Gastroesophageal sphincter (tissue), 4 donors: Measurements from ENCODE around the gene MRRF. TPM values are rescaled to one million over a fixed set of nuclear protein-coding genes. Genes with fewer than 3 reads are reported as not detected.
"Not testable (repeated sequence)": the region's sequence is repeated elsewhere in the genome, so short reads cannot be mapped to it uniquely, and the experiment has no call there.

Source experiments
- ATAC-seq: fragments of 150-250 bp; one replicate; pipeline ENCODE4 v1.9.1; 2016; ENCODE audit warnings: mild to moderate bottlenecking, moderate library complexity
- H3K27ac ChIP-seq, 4 donors: fragments of 200-600 bp; sonication (generic) in 3 of 4; 1 replicate in 3 of 4; 2 replicates in 1 of 4; pipeline ENCODE4 v1.5.1; 2016 to 2019
- H3K27me3 ChIP-seq: fragments of 200-600 bp; sonication (generic); one replicate; pipeline ENCODE4 v1.5.1; 2019
- H3K36me3 ChIP-seq, 2 donors: fragments of 200-600 bp; sonication (generic); one replicate each; pipeline ENCODE4 v1.5.1; 2019; ENCODE audit warnings: control low read depth in 1 of 2
- H3K4me1 ChIP-seq, 3 donors: fragments of 200-600 bp; sonication (generic); 1 replicate in 2 of 3; 2 replicates in 1 of 3; pipeline ENCODE4 v1.5.1; 2016 to 2019; ENCODE audit warnings: control low read depth in 2 of 3
- H3K4me3 ChIP-seq, 2 donors: fragments of 200-600 bp; sonication (generic); one replicate each; pipeline ENCODE4 v1.5.1; 2019; ENCODE audit warnings: mild to moderate bottlenecking in 1 of 2, moderate library complexity in 1 of 2
- H3K9me3 ChIP-seq, 3 donors: fragments of 200-600 bp; sonication (generic); one replicate each; pipeline ENCODE4 v1.5.1; 2017 to 2019; ENCODE audit warnings: control low read depth in 2 of 3
- EP300 ChIP-seq: sonication (generic); formaldehyde crosslinking; IDR thresholded peaks from one replicate; pipeline ENCODE4 v1.6.1; 2017; ENCODE audit warnings: antibody characterized with exemption, mild to moderate bottlenecking
- POLR2A ChIP-seq, 2 donors: fragments of 450-650 bp; IDR thresholded peaks; one replicate each; pipeline ENCODE4 v1.6.1; 2017; ENCODE audit warnings: antibody characterized with exemption in 2 of 2, mild to moderate bottlenecking in 2 of 2, moderate library complexity in 1 of 2
- POLR2AphosphoS5 ChIP-seq: sonication (generic); formaldehyde crosslinking; IDR thresholded peaks from one replicate; pipeline ENCODE4 v1.6.1; 2017; ENCODE audit warnings: antibody characterized with exemption
- WGBS, 2 donors: methylation state at CpG; one replicate each; pipeline ENCODE4 v1.1.5; 2018; ENCODE audit warnings: low coverage in 1 of 2; 5-methylcytosine and 5-hydroxymethylcytosine counted together
- total RNA-seq, 4 donors: library from RNA; depleted of rRNA; stranded (reverse); fragments of >200 nt; gene quantifications; one replicate each; pipeline ENCODE4 v1.1.0, GENCODE V29; 2016
- TF ChIP-seq, protein P1 (sequence below), 4 experiments: fragments of 200-600 bp in 2 of 4; fragments of 450-650 bp in 2 of 4; sonication (generic) in 1 of 4; IDR thresholded peaks; one replicate each; pipeline ENCODE4 v1.5.1; 2017 to 2019; ENCODE audit warnings: antibody characterized with exemption in 4 of 4, mild to moderate bottlenecking in 2 of 4, moderate library complexity in 2 of 4

The MRRF gene
- total RNA-seq, 4 donors from 2014 or later = 24.1 to 38.0 (median 29.7) TPM

GRCh38 chr9:122314165-122314564, 49.5 kb downstream of the MRRF start:
- Histone ChIP-seq H3K4me1 (peaks cover 0 to 14% (median 0%) of the 10 kb centered on the region in 3 donors), H3K27me3 (no peaks in the 10 kb centered on the region), H3K4me3 (no peak overlapping the region), H3K9me3 (no peaks in the 10 kb centered on the region), H3K27ac (no peak overlapping the region), H3K36me3 (peaks cover 5 to 41% of the 10 kb centered on the region in 2 donors)
- TF ChIP-seq EP300 (no peak), POLR2A (IDR thresholded peaks at IDR 0.05) (no peak), POLR2AphosphoS5 (no peak)
- TF ChIP-seq, protein P1, sequence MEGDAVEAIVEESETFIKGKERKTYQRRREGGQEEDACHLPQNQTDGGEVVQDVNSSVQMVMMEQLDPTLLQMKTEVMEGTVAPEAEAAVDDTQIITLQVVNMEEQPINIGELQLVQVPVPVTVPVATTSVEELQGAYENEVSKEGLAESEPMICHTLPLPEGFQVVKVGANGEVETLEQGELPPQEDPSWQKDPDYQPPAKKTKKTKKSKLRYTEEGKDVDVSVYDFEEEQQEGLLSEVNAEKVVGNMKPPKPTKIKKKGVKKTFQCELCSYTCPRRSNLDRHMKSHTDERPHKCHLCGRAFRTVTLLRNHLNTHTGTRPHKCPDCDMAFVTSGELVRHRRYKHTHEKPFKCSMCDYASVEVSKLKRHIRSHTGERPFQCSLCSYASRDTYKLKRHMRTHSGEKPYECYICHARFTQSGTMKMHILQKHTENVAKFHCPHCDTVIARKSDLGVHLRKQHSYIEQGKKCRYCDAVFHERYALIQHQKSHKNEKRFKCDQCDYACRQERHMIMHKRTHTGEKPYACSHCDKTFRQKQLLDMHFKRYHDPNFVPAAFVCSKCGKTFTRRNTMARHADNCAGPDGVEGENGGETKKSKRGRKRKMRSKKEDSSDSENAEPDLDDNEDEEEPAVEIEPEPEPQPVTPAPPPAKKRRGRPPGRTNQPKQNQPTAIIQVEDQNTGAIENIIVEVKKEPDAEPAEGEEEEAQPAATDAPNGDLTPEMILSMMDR (IDR thresholded peaks at IDR 0.05) = no peak
- no peak for ATAC-seq

- Histone ChIP-seq H3K4me1 (peaks cover 1 to 28% (median 4%) of the 10 kb centered on the region in 3 donors), H3K27ac (peak overlapping the region in 2 of 4 donors; percentile 18 to 33), H3K9me3 (no peaks in the 10 kb centered on the region), H3K4me3 (no peak overlapping the region), H3K27me3 (no peaks in the 10 kb centered on the region), H3K36me3 (peaks cover 5 to 35% of the 10 kb centered on the region in 2 donors)
- WGBS, 2 donors = 83 to 88% methylated on average over 2 of the region's 2 CpGs
- ATAC-seq = no peak
- TF ChIP-seq POLR2AphosphoS5 (no peak), POLR2A (IDR thresholded peaks at IDR 0.05) (no peak), EP300 (no peak)
- TF ChIP-seq, protein P1 (IDR thresholded peaks at IDR 0.05) = no peak
Measured at GRCh38 chr9:122315534-122315933, 50.9 kb downstream of the MRRF start.

GRCh38 chr9:122318284-122318683, 53.6 kb downstream of the MRRF start:
- H3K9me3 ChIP-seq = no peaks in the 10 kb centered on the region
- H3K4me3 ChIP-seq = peak overlapping the region in 1 of 2 donors; percentile 11
- no peaks in the 10 kb centered on the region for H3K27me3 ChIP-seq
- H3K4me1 ChIP-seq = peaks cover 2 to 55% (median 6%) of the 10 kb centered on the region in 3 donors
- ATAC-seq = peak; percentile 82
- TF ChIP-seq POLR2A (IDR thresholded peaks at IDR 0.05) (no peak), POLR2AphosphoS5 (peak; percentile 40)
- TF ChIP-seq, protein P1 (IDR thresholded peaks at IDR 0.05) = no peak
- WGBS, 2 donors = 25% methylated on average over 1 of the region's 3 CpGs; no CpG with 5 or more reads in 1 of the 2 donors
- peak overlapping the region; percentile 32 to 78 (median 70) for H3K27ac ChIP-seq
- peaks cover 3 to 36% of the 10 kb centered on the region in 2 donors for H3K36me3 ChIP-seq

DNA sequence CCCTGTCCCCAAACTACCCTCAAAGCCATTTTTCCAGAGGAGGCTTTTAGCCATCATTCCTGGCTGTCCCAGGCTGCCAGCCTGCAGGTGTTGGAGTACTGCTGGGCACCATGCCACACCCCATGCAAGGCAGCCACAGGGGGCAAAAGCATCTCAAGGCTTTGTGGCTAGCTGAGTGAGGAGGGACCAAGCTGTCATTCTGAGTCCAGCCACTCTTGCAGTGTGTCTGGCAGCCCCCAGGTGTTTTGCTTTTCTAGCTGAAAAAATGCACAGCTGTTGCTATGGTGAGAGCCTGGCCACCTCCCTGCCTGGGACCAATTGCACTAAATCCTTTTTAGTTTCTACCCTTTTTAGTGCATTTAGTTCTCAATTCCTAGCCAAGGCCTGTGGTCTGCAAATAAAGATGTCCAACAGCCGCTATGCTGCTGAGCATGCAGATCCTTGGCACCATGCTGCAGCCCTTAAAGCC, 55.8 kb downstream of the MRRF start:
- peaks cover 7 to 74% (median 15%) of the 10 kb centered on the region in 3 donors for H3K4me1 ChIP-seq
- TF ChIP-seq EP300 (no peak), POLR2A (IDR thresholded peaks at IDR 0.05) (no peak), POLR2AphosphoS5 (no peak)
- TF ChIP-seq, protein P1 (IDR thresholded peaks at IDR 0.05) = no peak
- H3K4me3 ChIP-seq = no peak overlapping the region
- ATAC-seq = no peak
- H3K27ac ChIP-seq = peak overlapping the region in 3 of 4 donors; percentile 4 to 71 (median 26)
- no peaks in the 10 kb centered on the region for H3K27me3 ChIP-seq
- WGBS, 2 donors = 27% methylated on average over 1 of the region's 1 CpG; no CpG with 5 or more reads in 1 of the 2 donors
- peaks cover 0 to 24% of the 10 kb centered on the region in 2 donors for H3K36me3 ChIP-seq
- no peaks in the 10 kb centered on the region for H3K9me3 ChIP-seq

- Histone ChIP-seq H3K36me3 (peaks cover 0 to 21% of the 10 kb centered on the region in 2 donors), H3K4me3 (no peak overlapping the region), H3K27ac (peak overlapping the region in 1 of 4 donors; percentile 8), H3K4me1 (peaks cover 7 to 82% (median 15%) of the 10 kb centered on the region in 3 donors), H3K27me3 (no peaks in the 10 kb centered on the region), H3K9me3 (no peaks in the 10 kb centered on the region)
- no peak for TF ChIP-seq EP300
- TF ChIP-seq POLR2A (IDR thresholded peaks at IDR 0.05) = no peak
- TF ChIP-seq, protein P1 (IDR thresholded peaks at IDR 0.05) = no peak
- no peak for TF ChIP-seq POLR2AphosphoS5
- WGBS, 2 donors = 40 to 50% methylated on average over 1 to 2 of the region's 2 CpGs
- no peak for ATAC-seq
Measured at GRCh38 chr9:122322553-122322952, 57.9 kb downstream of the MRRF start.

DNA sequence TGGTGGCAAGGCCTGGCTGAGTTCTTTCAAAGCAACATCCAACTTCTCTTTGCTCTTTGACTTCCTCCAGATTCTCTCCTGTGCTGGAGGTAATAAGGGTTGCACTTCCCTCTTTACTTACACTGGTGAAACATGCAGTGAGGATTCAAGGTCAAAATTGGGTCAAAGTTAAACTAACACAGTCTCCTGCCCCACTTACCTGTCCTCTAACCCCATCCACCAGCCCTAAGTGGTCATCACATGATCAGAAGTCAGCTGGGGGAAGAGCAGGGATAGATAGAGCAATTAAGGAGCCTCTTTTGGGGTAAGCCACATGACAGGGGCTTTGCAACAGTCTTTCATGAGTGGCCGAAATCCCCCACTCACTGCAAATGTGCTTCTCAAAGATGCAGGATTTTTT, 60.0 kb downstream of the MRRF start:
- not testable (repeated sequence) for ATAC-seq
- H3K27ac ChIP-seq = peak overlapping the region in 3 of 4 donors; percentile 6 to 52 (median 45)

More for the DNA sequence above, 60.0 kb downstream of the MRRF start:
- 22% methylated on average over 1 of the region's 1 CpG; no CpG with 5 or more reads in 1 of the 2 donors for WGBS, 2 donors
- Histone ChIP-seq H3K4me1 (peaks cover 7 to 63% (median 15%) of the 10 kb centered on the region in 3 donors), H3K36me3 (peaks cover 0 to 30% of the 10 kb centered on the region in 2 donors)
- not testable (repeated sequence) for H3K27me3 ChIP-seq, H3K4me3 ChIP-seq, H3K9me3 ChIP-seq
